HEK293T (cell line): ENCODE data around the gene CCDC68.

Experiments used
- ARNT ChIP-seq: fragments of 450-650 bp; IDR thresholded peaks from 2 replicates; pipeline ENCODE4 v1.6.1; 2017; ENCODE audit warnings: mild to moderate bottlenecking
- CTBP1 ChIP-seq: fragments of 450-650 bp; IDR thresholded peaks from 2 replicates; pipeline ENCODE4 v1.6.1; 2016; ENCODE audit warnings: borderline replicate concordance
- ELF4 ChIP-seq: fragments of 450-650 bp; IDR thresholded peaks from 2 replicates; pipeline ENCODE4 v1.6.1; 2017; ENCODE audit warnings: antibody characterized with exemption
- FOXK2 ChIP-seq: fragments of 450-650 bp; IDR thresholded peaks from 2 replicates; pipeline ENCODE4 v1.6.1; 2016; ENCODE audit warnings: mild to moderate bottlenecking
- L3MBTL2 ChIP-seq: fragments of 450-650 bp; conservative IDR thresholded peaks from 2 replicates; pipeline ENCODE4 v1.6.1; 2016; ENCODE audit warnings: mild to moderate bottlenecking
- LEF1 ChIP-seq: fragments of 450-650 bp; IDR thresholded peaks from 2 replicates; pipeline ENCODE4 v1.6.1; 2017; ENCODE audit warnings: mild to moderate bottlenecking, borderline replicate concordance
- NFRKB ChIP-seq: fragments of 450-650 bp; IDR thresholded peaks from 2 replicates; pipeline ENCODE4 v1.6.1; 2016; ENCODE audit warnings: mild to moderate bottlenecking, moderate library complexity
- SUZ12 ChIP-seq: fragments of 450-650 bp; IDR thresholded peaks from 2 replicates; pipeline ENCODE4 v1.6.1; 2016; ENCODE audit warnings: mild to moderate bottlenecking

GRCh38 chr18:54942569-54942968 is 16.7 kb downstream of the CCDC68 start:
- TF ChIP-seq SUZ12 (no peak), FOXK2 (no peak), NFRKB (no peak), ARNT (no peak), LEF1 (no peak), L3MBTL2 (no peak), ELF4 (no peak), CTBP1 (no peak)
